ENCODE measurements around the gene DIAPH2.

DIAPH2 gene

DNA sequence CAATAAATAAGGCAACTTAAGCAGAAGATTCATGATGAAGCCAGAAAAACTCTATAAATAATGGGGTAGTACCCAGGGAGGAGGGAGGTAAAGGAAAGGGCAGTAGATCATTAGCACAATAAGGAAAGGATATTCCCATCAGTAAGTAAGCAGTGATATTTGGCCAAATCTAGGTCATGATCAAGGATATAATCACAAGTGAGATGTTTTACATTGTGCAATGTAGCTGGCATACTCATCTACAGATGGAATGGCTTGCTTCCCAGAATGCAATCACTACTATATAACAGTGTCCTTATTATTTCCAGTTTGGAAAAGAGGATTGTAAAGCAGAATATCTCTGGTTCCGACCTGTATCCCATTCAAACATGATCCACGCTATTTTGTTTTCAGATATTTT lies 682.5 kb downstream of the DIAPH2 start:
- TF ChIP-seq, protein P1, sequence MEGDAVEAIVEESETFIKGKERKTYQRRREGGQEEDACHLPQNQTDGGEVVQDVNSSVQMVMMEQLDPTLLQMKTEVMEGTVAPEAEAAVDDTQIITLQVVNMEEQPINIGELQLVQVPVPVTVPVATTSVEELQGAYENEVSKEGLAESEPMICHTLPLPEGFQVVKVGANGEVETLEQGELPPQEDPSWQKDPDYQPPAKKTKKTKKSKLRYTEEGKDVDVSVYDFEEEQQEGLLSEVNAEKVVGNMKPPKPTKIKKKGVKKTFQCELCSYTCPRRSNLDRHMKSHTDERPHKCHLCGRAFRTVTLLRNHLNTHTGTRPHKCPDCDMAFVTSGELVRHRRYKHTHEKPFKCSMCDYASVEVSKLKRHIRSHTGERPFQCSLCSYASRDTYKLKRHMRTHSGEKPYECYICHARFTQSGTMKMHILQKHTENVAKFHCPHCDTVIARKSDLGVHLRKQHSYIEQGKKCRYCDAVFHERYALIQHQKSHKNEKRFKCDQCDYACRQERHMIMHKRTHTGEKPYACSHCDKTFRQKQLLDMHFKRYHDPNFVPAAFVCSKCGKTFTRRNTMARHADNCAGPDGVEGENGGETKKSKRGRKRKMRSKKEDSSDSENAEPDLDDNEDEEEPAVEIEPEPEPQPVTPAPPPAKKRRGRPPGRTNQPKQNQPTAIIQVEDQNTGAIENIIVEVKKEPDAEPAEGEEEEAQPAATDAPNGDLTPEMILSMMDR (IDR thresholded peaks at IDR 0.05; ENCODE audit: extremely low read depth, missing control alignments), result no peak
- no peak for DNase-seq (ENCODE audit: low spot score)

DNA sequence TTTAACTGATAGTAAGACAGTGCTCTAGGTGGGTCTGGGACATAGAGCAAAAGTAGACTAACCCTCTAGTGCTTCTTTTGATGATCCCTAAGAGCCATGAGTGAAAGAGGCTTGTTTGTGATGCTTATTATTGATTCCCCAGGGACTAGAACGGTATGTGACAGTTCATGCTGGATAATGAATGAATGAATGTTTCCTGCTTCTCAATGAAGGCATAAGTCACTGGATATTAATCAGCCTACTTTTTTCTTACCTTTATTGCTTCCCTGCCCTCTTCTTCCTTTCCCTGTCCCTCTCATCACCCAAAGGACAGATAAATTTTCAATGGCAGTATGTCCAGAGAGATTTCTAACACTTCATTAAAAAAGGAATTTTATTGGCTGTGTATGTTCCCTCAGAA lies 685.3 kb downstream of the DIAPH2 start:
- TF ChIP-seq, protein P1 (IDR thresholded peaks at IDR 0.05; ENCODE audit: extremely low read depth, missing control alignments), result no peak
- DNase-seq (ENCODE audit: low spot score), result no peak

DNA sequence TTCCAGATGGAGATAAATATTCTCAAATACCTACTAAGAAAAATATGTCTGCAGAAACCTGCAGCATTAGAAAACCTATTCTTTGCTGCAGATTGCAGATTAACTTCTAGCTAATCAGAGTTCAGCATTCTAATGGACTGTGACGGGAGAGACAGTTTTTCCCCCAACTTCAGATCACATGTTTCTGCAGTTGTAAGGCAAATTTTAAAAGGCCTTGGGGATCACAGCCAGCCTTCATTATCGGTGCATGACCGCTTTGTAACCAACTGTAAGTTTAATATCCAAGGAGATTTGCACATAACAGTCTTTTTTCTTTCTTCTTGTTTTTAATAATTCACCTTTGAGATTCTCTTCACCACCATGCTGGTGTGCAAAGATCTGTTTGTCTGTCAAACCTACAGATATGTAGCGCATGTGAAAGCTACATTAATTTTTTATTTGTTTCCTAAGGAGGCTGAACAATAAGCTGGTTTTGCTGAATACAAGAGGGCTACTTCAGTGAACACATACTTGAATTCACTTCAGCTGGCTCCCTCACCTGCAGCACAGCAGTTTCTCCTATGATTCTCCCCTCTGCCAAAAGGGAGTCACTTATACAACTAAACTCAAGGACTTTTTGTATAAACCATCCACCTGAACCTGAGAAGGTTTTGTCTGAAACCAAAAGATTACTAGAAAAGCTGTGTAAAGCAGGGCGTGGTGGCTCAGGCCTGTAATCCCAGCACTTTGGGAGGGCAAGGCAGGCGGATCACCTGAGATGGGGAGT lies 687.5 kb downstream of the DIAPH2 start:
- no peak for DNase-seq (ENCODE audit: low spot score)
- TF ChIP-seq, protein P1 (IDR thresholded peaks at IDR 0.05; ENCODE audit: extremely low read depth, missing control alignments), result no peak

DNA sequence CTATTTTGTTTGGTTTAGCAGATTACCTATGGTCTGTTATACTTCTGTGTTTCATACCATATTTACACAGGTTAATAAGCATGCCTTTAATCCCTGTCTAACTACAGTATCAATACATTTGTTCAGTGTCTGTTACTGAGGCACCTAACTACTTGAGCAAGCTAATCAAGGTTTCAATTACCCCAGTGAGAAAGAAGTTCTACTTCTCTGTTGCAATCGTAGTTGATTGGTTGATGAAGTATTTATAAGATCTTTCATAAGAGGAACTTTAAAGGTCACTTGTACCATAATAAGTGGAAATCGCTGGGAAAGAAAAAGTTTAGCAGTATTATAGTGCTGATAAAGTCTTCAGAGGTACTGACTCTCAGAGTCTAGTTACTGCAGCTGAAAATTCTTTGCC lies 689.6 kb downstream of the DIAPH2 start:
- no peak for DNase-seq (ENCODE audit: low spot score)

GRCh38 chrX:97380200-97380599 lies 695.6 kb downstream of the DIAPH2 start:
- TF ChIP-seq, protein P1 (IDR thresholded peaks at IDR 0.05; ENCODE audit: extremely low read depth, missing control alignments), result no peak
- no peak for DNase-seq (ENCODE audit: low spot score)

More for the DNA sequence above, 689.6 kb downstream of the DIAPH2 start:
- TF ChIP-seq, protein P1 (IDR thresholded peaks at IDR 0.05; ENCODE audit: extremely low read depth, missing control alignments), result no peak

GRCh38 chrX:97384685-97385084 lies 700.0 kb downstream of the DIAPH2 start:
- TF ChIP-seq, protein P1 (IDR thresholded peaks at IDR 0.05; ENCODE audit: extremely low read depth, missing control alignments), result no peak

DNA sequence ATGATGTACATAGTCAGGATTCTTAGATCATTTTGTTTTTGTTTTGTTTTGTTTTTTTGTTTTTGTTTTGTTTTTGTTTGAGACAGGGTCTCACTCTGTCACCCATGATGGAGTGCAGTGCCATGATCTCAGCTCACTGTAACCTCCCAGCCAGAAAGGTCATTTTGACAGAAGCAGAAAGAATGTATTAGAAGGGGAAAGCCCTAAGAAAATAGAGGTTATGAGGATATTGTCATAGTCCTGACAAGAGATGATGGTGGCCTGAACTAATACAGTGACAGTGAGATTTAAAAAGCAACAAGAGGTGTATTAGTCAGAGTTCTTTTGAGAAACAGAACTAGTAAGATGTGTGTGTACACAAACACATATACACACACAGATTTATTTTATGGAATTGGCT lies 702.4 kb downstream of the DIAPH2 start:
- no peak for DNase-seq (ENCODE audit: low spot score)
- TF ChIP-seq, protein P1 (IDR thresholded peaks at IDR 0.05; ENCODE audit: extremely low read depth, missing control alignments), result no peak

More at GRCh38 chrX:97384685-97385084, 700.0 kb downstream of the DIAPH2 start:
- no peak for DNase-seq (ENCODE audit: low spot score)

Data from GM20000 (cell line).